SK-N-SH (cell line): ENCODE results near the gene LIN28B. TPM values are rescaled to one million over a fixed set of nuclear protein-coding genes. Genes with fewer than 3 reads are reported as not detected.
A peak's percentile ranks its signal among the peaks of the same experiment; 100 is the strongest.

Source experiments
- CTCF ChIA-PET: fragments of 300-600, 350-600 bp; formaldehyde crosslinking; extraction: SDS; loops from one replicate; lab custom pipeline; 2021; lab: Yijun Ruan, JAX
- POLR2A ChIA-PET: fragments of 350-600 bp; sonication (Branson Sonifier 250); formaldehyde crosslinking; extraction: SDS; loops from one replicate; lab custom pipeline; 2020; ENCODE audit warnings: antibody characterized with exemption, inconsistent platforms; lab: Yijun Ruan, JAX
- DNase-seq: peaks from one replicate; pipeline ENCODE4 v3.0.0; 2012
- H2AFZ ChIP-seq: fragments of 200-600 bp; sonication (generic); 2 replicates; pipeline ENCODE4 v1.8.1; 2016; ENCODE audit warnings: antibody characterized with exemption, mild to moderate bottlenecking, low read depth
- H3F3A ChIP-seq: fragments of 200-600 bp; sonication (generic); replicated peaks from 2 replicates; pipeline ENCODE3; 2016; ENCODE audit warnings: antibody characterized with exemption, mild to moderate bottlenecking; ENCODE audit not compliant: insufficient read depth
- H3K27ac ChIP-seq, 2 experiments: fragments of 200-500 bp in 1 of 2; fragments of 200-600 bp in 1 of 2; sonication (Bioruptor generic) in 1 of 2; sonication (generic), shearing (Covaris generic) in 1 of 2; 2 replicates each; pipeline versions ENCODE4 v1.5.1 to v1.6.1; 2014 to 2016; ENCODE audit warnings: low read depth in 2 of 2, inconsistent platforms in 1 of 2, low read length in 1 of 2, mild to moderate bottlenecking in 1 of 2, mixed read lengths in 1 of 2
- H3K27me3 ChIP-seq: fragments of 200-600 bp; sonication (generic), shearing (Covaris generic); 2 replicates; pipeline ENCODE4 v1.6.1; 2016; ENCODE audit warnings: mixed run types; ENCODE audit not compliant: insufficient read depth
- H3K36me3 ChIP-seq, 2 experiments: fragments of 200-500 bp in 1 of 2; fragments of 200-600 bp in 1 of 2; sonication (Bioruptor generic) in 1 of 2; sonication (generic) in 1 of 2; replicated peaks in 1 of 2; 2 replicates each; pipeline versions ENCODE3 to v1.5.1; 2014 to 2016; ENCODE audit warnings: low read length in 1 of 2, mild to moderate bottlenecking in 1 of 2; ENCODE audit not compliant: insufficient read depth in 2 of 2, control insufficient read depth in 1 of 2
- H3K4me1 ChIP-seq, 2 experiments: fragments of 200-500 bp in 1 of 2; fragments of 200-600 bp in 1 of 2; sonication (Bioruptor generic) in 1 of 2; sonication (generic), shearing (Covaris generic) in 1 of 2; 2 replicates each; pipeline versions ENCODE4 v1.5.1 to v1.6.1; 2014 to 2016; ENCODE audit warnings: low read depth in 1 of 2, low read length in 1 of 2, mixed run types in 1 of 2; ENCODE audit not compliant: insufficient read depth in 2 of 2, control insufficient read depth in 1 of 2
- H3K4me2 ChIP-seq: fragments of 200-600 bp; sonication (generic), shearing (Covaris generic); 2 replicates; pipeline ENCODE4 v1.6.1; 2017; ENCODE audit warnings: mixed run types
- H3K4me3 ChIP-seq, 2 experiments: fragments of 200-500 bp in 1 of 2; fragments of 200-600 bp in 1 of 2; sonication (Bioruptor generic) in 1 of 2; sonication (generic), shearing (Covaris generic) in 1 of 2; 2 replicates each; pipeline versions ENCODE4 v1.5.1 to v1.8.1; 2014 to 2016; ENCODE audit warnings: low read depth in 2 of 2, inconsistent platforms in 1 of 2, low read length in 1 of 2, mild to moderate bottlenecking in 1 of 2, mixed read lengths in 1 of 2, moderate library complexity in 1 of 2
- H3K79me2 ChIP-seq: fragments of 200-600 bp; sonication (generic); 2 replicates; pipeline ENCODE4 v1.8.1; 2017; ENCODE audit warnings: mild to moderate bottlenecking; ENCODE audit not compliant: insufficient read depth
- H3K9ac ChIP-seq: fragments of 200-600 bp; sonication (generic); 2 replicates; pipeline ENCODE4 v1.6.1; 2017; ENCODE audit warnings: mixed run types
- H3K9me2 ChIP-seq: fragments of 200-600 bp; sonication (generic); 2 replicates; pipeline ENCODE4 v1.6.1; 2017; ENCODE audit warnings: mixed run types
- H3K9me3 ChIP-seq: fragments of 200-600 bp; sonication (generic); 2 replicates; pipeline ENCODE4 v1.6.1; 2017; ENCODE audit warnings: mixed run types, mild to moderate bottlenecking, moderate library complexity
- H4K20me1 ChIP-seq: fragments of 200-600 bp; sonication (generic); 2 replicates; pipeline ENCODE4 v1.6.1; 2017; ENCODE audit warnings: mild to moderate bottlenecking, mixed run types; ENCODE audit not compliant: insufficient read depth
- CHD2 ChIP-seq: fragments of 150-350 bp; IDR thresholded peaks from 2 replicates; pipeline ENCODE4 v1.6.1; 2018; ENCODE audit warnings: low read length; ENCODE audit not compliant: partially characterized antibody
- EP300 ChIP-seq, 2 experiments: IDR thresholded peaks; 2 replicates each; pipeline versions ENCODE4 v1.4.0 to v1.6.1; 2012; ENCODE audit warnings: borderline replicate concordance in 1 of 2, low read depth in 1 of 2, low read length in 1 of 2
- EZH2phosphoT487 ChIP-seq: fragments of 200-600 bp; sonication (generic); IDR thresholded peaks from 2 replicates; pipeline ENCODE4 v1.6.1; 2017; ENCODE audit warnings: low read depth, mixed run types, mild to moderate bottlenecking, antibody characterized with exemption, moderate library complexity, borderline replicate concordance
- GATA2 ChIP-seq: sonication (generic); formaldehyde crosslinking; IDR thresholded peaks from 2 replicates; pipeline ENCODE4 v1.5.0; 2020; ENCODE audit warnings: mild to moderate bottlenecking, missing genetic modification reagents
- JUND ChIP-seq: IDR thresholded peaks from 2 replicates; pipeline ENCODE4 v1.4.0; 2012
- NFIC ChIP-seq: IDR thresholded peaks from 2 replicates; pipeline ENCODE4 v1.4.0; 2012; ENCODE audit warnings: borderline replicate concordance
- RAD21 ChIP-seq: IDR thresholded peaks from 2 replicates; pipeline ENCODE4 v1.6.1; 2012; ENCODE audit warnings: mild to moderate bottlenecking, low read length
- RCOR1 ChIP-seq: fragments of 150-350 bp; IDR thresholded peaks from 2 replicates; pipeline ENCODE4 v1.6.1; 2017; ENCODE audit warnings: antibody characterized with exemption, low read length
- REST ChIP-seq: IDR thresholded peaks from 2 replicates; pipeline ENCODE4 v1.6.1; 2012; ENCODE audit warnings: mild to moderate bottlenecking, low read depth, low read length, moderate library complexity
- SIN3A ChIP-seq: IDR thresholded peaks from 2 replicates; pipeline ENCODE4 v1.6.1; 2012; ENCODE audit warnings: low read depth, mild to moderate bottlenecking, low read length, moderate library complexity, borderline replicate concordance
- TCF12 ChIP-seq: IDR thresholded peaks from 2 replicates; pipeline ENCODE4 v1.4.0; 2012
- USF2 ChIP-seq: fragments of 150-350 bp; IDR thresholded peaks from 2 replicates; pipeline ENCODE4 v1.6.1; 2017; ENCODE audit warnings: antibody characterized with exemption, low read length, low read depth, borderline replicate concordance
- WGBS: methylation state at CpG from one replicate; pipeline ENCODE4 v1.1.6; 2017; ENCODE audit warnings: low lambda C conversion rate; 5-methylcytosine and 5-hydroxymethylcytosine counted together
- polyA plus RNA-seq, 3 experiments: library from polyadenylated mRNA; depleted of rRNA; stranded (reverse); fragments of >200 nt; gene quantifications; 2 replicates each; pipeline ENCODE4 v1.2.3, GENCODE V29; 2012

The LIN28B gene
- polyA plus RNA-seq, 1 of the 3 experiments (the other 2 are of a cell fraction), result 0.67 TPM

DNA sequence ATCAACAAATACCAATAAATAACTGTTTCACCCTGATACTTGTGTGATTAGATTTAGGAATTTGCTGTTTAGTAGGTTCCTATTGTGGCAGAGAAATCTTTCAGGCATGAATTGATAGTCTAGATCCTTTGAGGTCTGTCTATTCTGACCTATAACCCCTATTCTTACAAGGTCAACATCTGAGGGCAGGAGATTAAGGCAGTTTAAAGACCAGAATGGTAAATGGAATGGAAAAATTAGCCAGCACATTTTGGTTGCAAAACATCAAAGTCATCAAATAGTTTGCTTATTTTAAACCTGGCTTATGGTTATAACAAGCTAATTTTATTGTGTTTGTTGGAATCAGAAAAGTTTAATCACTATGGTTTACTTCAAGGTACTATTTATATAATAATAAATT lies 78.4 kb downstream of the LIN28B start (continued):
- TF ChIP-seq CHD2, result no peak
- TF ChIP-seq TCF12, result no peak
- no peak for TF ChIP-seq RCOR1
- TF ChIP-seq EP300 (IDR thresholded peaks at IDR 0.05; ENCODE audit: borderline replicate concordance in 1 of 2, low read depth in 1 of 2, low read length in 1 of 2), result no peak
- no peak for TF ChIP-seq GATA2
- TF ChIP-seq NFIC, result no peak

GRCh38 chr6:105036351-105036750 lies 79.4 kb downstream of the LIN28B start:
- H3K9me3 ChIP-seq, result no peaks in the 10 kb centered on the region; the same call in 1 of the 2 replicates
- 100% methylated on average over 1 of the region's 1 CpG for WGBS
- H3F3A ChIP-seq, result peaks cover 6% of the 10 kb centered on the region
- H3K4me2 ChIP-seq, result no peak overlapping the region
- H3K4me3 ChIP-seq, result no peak overlapping the region
- H2AFZ ChIP-seq, result no peak overlapping the region
- H3K36me3 ChIP-seq, result no peaks in the 10 kb centered on the region
- H4K20me1 ChIP-seq, result no peaks in the 10 kb centered on the region
- no peak overlapping the region; a peak in 1 of 4 replicates for H3K27ac ChIP-seq
- POLR2A ChIA-PET, result no interaction called here
- CTCF ChIA-PET, result no interaction called here
- H3K4me1 ChIP-seq, result peaks cover 4 to 12% of the 10 kb centered on the region in 2 experiments; a peak in 2 of 4 replicates
- no peak overlapping the region for H3K9ac ChIP-seq
- no peaks in the 10 kb centered on the region for H3K9me2 ChIP-seq
- DNase-seq, result no peak
- no peak for TF ChIP-seq SIN3A
- no peaks in the 10 kb centered on the region for H3K27me3 ChIP-seq
- no peaks in the 10 kb centered on the region for H3K79me2 ChIP-seq

GRCh38 chr6:105038259-105038658 lies 81.4 kb downstream of the LIN28B start:
- H3K27ac ChIP-seq, result peak overlapping the region in 1 of 2 experiments; percentile 25; a peak in 1 of 4 replicates
- no peak overlapping the region for H3K9ac ChIP-seq
- H3K4me3 ChIP-seq, result no peak overlapping the region
- no peaks in the 10 kb centered on the region for H3K27me3 ChIP-seq
- H2AFZ ChIP-seq, result no peak overlapping the region; the same call in 1 of the 2 replicates
- H3F3A ChIP-seq, result peaks cover 6% of the 10 kb centered on the region
- no peaks in the 10 kb centered on the region; the same call in 1 of the 2 replicates for H3K9me3 ChIP-seq
- H3K36me3 ChIP-seq, result no peaks in the 10 kb centered on the region
- H4K20me1 ChIP-seq, result no peaks in the 10 kb centered on the region
- no peak for DNase-seq
- CTCF ChIA-PET, result interaction anchor here (2.2 kb wide), 1 partner anchor 40 kb away, joined by 6 read pairs; no protein-coding TSS in a partner anchor
- WGBS, result 95% methylated on average over 2 of the region's 2 CpGs
- H3K4me2 ChIP-seq, result no peak overlapping the region
- POLR2A ChIA-PET, result no interaction called here
- H3K4me1 ChIP-seq, result peaks cover 4 to 14% of the 10 kb centered on the region in 2 experiments; a peak in 2 of 4 replicates
- no peaks in the 10 kb centered on the region for H3K79me2 ChIP-seq
- H3K9me2 ChIP-seq, result no peaks in the 10 kb centered on the region
- no peak for TF ChIP-seq CHD2
- no peak for TF ChIP-seq SIN3A
- no peak for TF ChIP-seq JUND
- TF ChIP-seq TCF12, result no peak
- TF ChIP-seq EZH2phosphoT487, result no peak
- no peak for TF ChIP-seq USF2
- no peak for TF ChIP-seq REST
- TF ChIP-seq RAD21, result no peak
